H9 (cell line): ENCODE measurements around the gene PPIF. TPM values are rescaled to one million over a fixed set of nuclear protein-coding genes. Genes with fewer than 3 reads are reported as not detected.

Experiments used
- DNase-seq: peaks from one replicate; pipeline ENCODE4 v3.0.0-alpha.2; 2017
- H2AFZ ChIP-seq: one replicate; pipeline ENCODE4 v1.6.1; 2013; ENCODE audit warnings: mild to moderate bottlenecking, low read length, control low read depth, moderate library complexity
- H2AK5ac ChIP-seq: 2 replicates; pipeline ENCODE4 v1.6.1; 2013; ENCODE audit warnings: low read length, control low read depth, mixed read lengths; ENCODE audit not compliant: insufficient read length
- H2BK120ac ChIP-seq: one replicate; pipeline ENCODE4 v1.6.1; 2013; ENCODE audit warnings: low read depth, mild to moderate bottlenecking, low read length, control low read depth, inconsistent platforms; ENCODE audit not compliant: poor library complexity, severe bottlenecking
- H2BK12ac ChIP-seq: 2 replicates; pipeline ENCODE4 v1.6.1; 2013; ENCODE audit warnings: low read length, control low read depth, mixed read lengths, low read depth; ENCODE audit not compliant: insufficient read length
- H2BK15ac ChIP-seq: 2 replicates; pipeline ENCODE4 v1.6.1; 2013; ENCODE audit warnings: low read depth, low read length, control low read depth
- H2BK20ac ChIP-seq: one replicate; pipeline ENCODE4 v1.6.1; 2013; ENCODE audit warnings: low read depth, mild to moderate bottlenecking, low read length, control low read depth, inconsistent platforms; ENCODE audit not compliant: poor library complexity, severe bottlenecking
- H2BK5ac ChIP-seq: 2 replicates; pipeline ENCODE4 v1.6.1; 2013; ENCODE audit warnings: low read length, control low read depth, mixed read lengths; ENCODE audit not compliant: insufficient read length
- H3K14ac ChIP-seq: 2 replicates; pipeline ENCODE4 v1.6.1; 2013; ENCODE audit warnings: low read length, control low read depth; ENCODE audit not compliant: insufficient read depth
- H3K18ac ChIP-seq: 2 replicates; pipeline ENCODE4 v1.6.1; 2013; ENCODE audit warnings: low read depth, mild to moderate bottlenecking, mixed read lengths, low read length, control low read depth; ENCODE audit not compliant: insufficient read length
- H3K23ac ChIP-seq: 2 replicates; pipeline ENCODE4 v1.6.1; 2013; ENCODE audit warnings: low read length, control low read depth, mixed read lengths, low read depth; ENCODE audit not compliant: insufficient read length
- H3K23me2 ChIP-seq: 2 replicates; pipeline ENCODE4 v1.6.1; 2013; ENCODE audit warnings: low read depth, mild to moderate bottlenecking, mixed read lengths, low read length, control low read depth; ENCODE audit not compliant: insufficient read length, poor library complexity, severe bottlenecking
- H3K27ac ChIP-seq: 2 replicates; pipeline ENCODE4 v1.5.1; 2013; ENCODE audit warnings: low read length, control low read depth, mixed read lengths, low read depth; ENCODE audit not compliant: insufficient read length
- H3K27me3 ChIP-seq: 2 replicates; pipeline ENCODE4 v1.6.1; 2013; ENCODE audit warnings: low read length, control low read depth, inconsistent platforms; ENCODE audit not compliant: insufficient read depth
- H3K4ac ChIP-seq: 2 replicates; pipeline ENCODE4 v1.6.1; 2013; ENCODE audit warnings: low read depth, mild to moderate bottlenecking, control low read depth, inconsistent platforms, low read length, moderate library complexity
- H3K4me1 ChIP-seq: 2 replicates; pipeline ENCODE4 v1.6.1; 2013; ENCODE audit warnings: low read length, control low read depth, inconsistent platforms; ENCODE audit not compliant: insufficient read depth
- H3K4me2 ChIP-seq: 2 replicates; pipeline ENCODE4 v1.6.1; 2013; ENCODE audit warnings: low read length, control low read depth, mixed read lengths; ENCODE audit not compliant: insufficient read length, insufficient read depth
- H3K56ac ChIP-seq: 2 replicates; pipeline ENCODE4 v1.6.1; 2013; ENCODE audit warnings: low read depth, mild to moderate bottlenecking, mixed read lengths, low read length, control low read depth; ENCODE audit not compliant: insufficient read length
- H3K79me1 ChIP-seq: 2 replicates; pipeline ENCODE4 v1.6.1; 2013; ENCODE audit warnings: low read depth, mild to moderate bottlenecking, moderate library complexity, low read length, control low read depth, inconsistent platforms; ENCODE audit not compliant: insufficient read depth, poor library complexity, severe bottlenecking
- H3K79me2 ChIP-seq: 2 replicates; pipeline ENCODE4 v1.6.1; 2013; ENCODE audit warnings: low read length, control low read depth, inconsistent platforms; ENCODE audit not compliant: insufficient read depth
- H3K9ac ChIP-seq: 2 replicates; pipeline ENCODE4 v1.6.1; 2013; ENCODE audit warnings: low read length, control low read depth, mixed read lengths; ENCODE audit not compliant: insufficient read length; ENCODE audit errors: extremely low read depth
- H3K9me3 ChIP-seq: one replicate; pipeline ENCODE4 v1.6.1; 2013; ENCODE audit warnings: low read depth, low read length, inconsistent platforms; ENCODE audit not compliant: control insufficient read depth
- H3T11ph ChIP-seq: one replicate; pipeline ENCODE4 v1.6.1; 2013; ENCODE audit warnings: mild to moderate bottlenecking, low read length, control low read depth, inconsistent platforms
- H4K20me1 ChIP-seq: one replicate; pipeline ENCODE4 v1.6.1; 2013; ENCODE audit not compliant: control insufficient read depth, insufficient read length, insufficient read depth
- H4K5ac ChIP-seq: 2 replicates; pipeline ENCODE4 v1.6.1; 2013; ENCODE audit warnings: low read depth, mild to moderate bottlenecking, mixed read lengths, low read length, control low read depth; ENCODE audit not compliant: insufficient read length
- H4K8ac ChIP-seq: replicated peaks from 2 replicates; pipeline ENCODE4 v1.6.1; 2013; ENCODE audit warnings: low read length, control low read depth, mixed read lengths, low read depth; ENCODE audit not compliant: insufficient read length
- H4K91ac ChIP-seq: 2 replicates; pipeline ENCODE4 v1.6.1; 2013; ENCODE audit warnings: low read depth, mild to moderate bottlenecking, moderate library complexity, mixed read lengths, low read length, control low read depth; ENCODE audit not compliant: insufficient read length
- H3K27ac Mint-ChIP-seq, 3 experiments: 2 replicates in 2 of 3; 3 replicates in 1 of 3; pipeline ENCODE4 v1.8.0; 2020 to 2021; ENCODE audit warnings: mixed read lengths in 3 of 3, mild to moderate bottlenecking in 1 of 3, moderate library complexity in 1 of 3
- H3K27me3 Mint-ChIP-seq: 2 replicates; pipeline ENCODE4 v1.8.0; 2021; ENCODE audit warnings: low read depth, mild to moderate bottlenecking, moderate library complexity, mixed read lengths
- H3K36me3 Mint-ChIP-seq, 3 experiments: 2 replicates in 2 of 3; 3 replicates in 1 of 3; pipeline ENCODE4 v1.8.0; 2020 to 2021; ENCODE audit warnings: low read depth in 3 of 3, mixed read lengths in 3 of 3; ENCODE audit not compliant: insufficient read depth in 1 of 3
- H3K4me1 Mint-ChIP-seq, 2 experiments: 2 replicates each; pipeline ENCODE4 v1.8.0; 2020; ENCODE audit warnings: mixed read lengths in 2 of 2
- H3K4me3 Mint-ChIP-seq, 2 experiments: 2 replicates in 1 of 2; 3 replicates in 1 of 2; pipeline ENCODE4 v1.8.0; 2020 to 2021; ENCODE audit warnings: mild to moderate bottlenecking in 2 of 2, mixed read lengths in 2 of 2, moderate library complexity in 1 of 2
- H3K9me3 Mint-ChIP-seq, 2 experiments: 2 replicates in 1 of 2; 3 replicates in 1 of 2; pipeline ENCODE4 v1.8.0; 2020; ENCODE audit warnings: mild to moderate bottlenecking in 2 of 2, mixed read lengths in 2 of 2, moderate library complexity in 1 of 2
- WGBS: extraction: QIAGEN DNeasy Blood & Tissue Kit; methylation state at CpG from one replicate; pipeline ENCODE4 v1.1.7; 2013; ENCODE audit warnings: missing lambda C conversion rate, low lambda C conversion rate, mixed read lengths; ENCODE audit not compliant: insufficient read length; ENCODE audit errors: extremely low coverage; 5-methylcytosine and 5-hydroxymethylcytosine counted together
- total RNA-seq: library from RNA; stranded (reverse); gene quantifications from 2 replicates; pipeline ENCODE4 v1.2.1, GENCODE V29; 2021
- TF ChIP-seq, protein P1 (sequence below): fragments of 200-600 bp; sonication (generic); conservative IDR thresholded peaks from 3 replicates; pipeline ENCODE4 v1.8.0; 2021; ENCODE audit warnings: antibody characterized with exemption, mild to moderate bottlenecking

The PPIF gene
- total RNA-seq, 1 experiment from 2014 or later = 79.7 TPM

DNA sequence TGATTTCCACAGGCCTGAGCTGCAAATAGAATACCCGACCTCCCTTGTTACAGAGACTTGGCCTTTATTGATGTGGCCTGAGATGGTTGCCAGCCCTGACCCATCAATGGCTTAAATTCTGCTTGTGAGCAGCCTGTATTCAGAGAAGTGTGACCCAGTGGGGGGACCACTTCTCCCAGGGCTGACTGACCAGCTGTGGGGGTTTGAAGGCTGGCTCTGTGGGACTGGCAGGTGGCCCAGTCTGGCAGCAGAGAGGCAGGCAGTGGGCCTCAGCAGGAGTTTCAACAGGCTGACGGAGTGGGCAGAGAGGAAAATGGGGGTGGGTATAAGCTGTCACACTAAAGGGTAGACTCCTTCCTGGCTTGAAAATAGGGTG is 12.2 kb upstream of the PPIF start:
- Histone ChIP-seq H3T11ph (no peak overlapping the region), H3K4me1 (no peaks in the 10 kb centered on the region), H2BK20ac (no peak overlapping the region), H2BK5ac (no peak overlapping the region), H3K18ac (no peak overlapping the region), H2BK15ac (no peak overlapping the region), H2AK5ac (no peak overlapping the region), H3K79me2 (no peaks in the 10 kb centered on the region), H4K91ac (no peak overlapping the region), H3K56ac (no peak overlapping the region), H3K23ac (no peak overlapping the region), H2AFZ (no peak overlapping the region), H3K9me3 (no peaks in the 10 kb centered on the region), H3K14ac (no peak overlapping the region), H3K27me3 (no peaks in the 10 kb centered on the region), H4K5ac (no peak overlapping the region), H3K9ac (no peak overlapping the region), H3K4me2 (no peak overlapping the region), H4K8ac (no peak overlapping the region), H4K20me1 (no peaks in the 10 kb centered on the region), H3K23me2 (no peaks in the 10 kb centered on the region), H3K27ac (no peak overlapping the region), H3K79me1 (no peaks in the 10 kb centered on the region), H3K4ac (no peak overlapping the region), H2BK12ac (no peak overlapping the region), H2BK120ac (no peak overlapping the region)
- TF ChIP-seq, protein P1, sequence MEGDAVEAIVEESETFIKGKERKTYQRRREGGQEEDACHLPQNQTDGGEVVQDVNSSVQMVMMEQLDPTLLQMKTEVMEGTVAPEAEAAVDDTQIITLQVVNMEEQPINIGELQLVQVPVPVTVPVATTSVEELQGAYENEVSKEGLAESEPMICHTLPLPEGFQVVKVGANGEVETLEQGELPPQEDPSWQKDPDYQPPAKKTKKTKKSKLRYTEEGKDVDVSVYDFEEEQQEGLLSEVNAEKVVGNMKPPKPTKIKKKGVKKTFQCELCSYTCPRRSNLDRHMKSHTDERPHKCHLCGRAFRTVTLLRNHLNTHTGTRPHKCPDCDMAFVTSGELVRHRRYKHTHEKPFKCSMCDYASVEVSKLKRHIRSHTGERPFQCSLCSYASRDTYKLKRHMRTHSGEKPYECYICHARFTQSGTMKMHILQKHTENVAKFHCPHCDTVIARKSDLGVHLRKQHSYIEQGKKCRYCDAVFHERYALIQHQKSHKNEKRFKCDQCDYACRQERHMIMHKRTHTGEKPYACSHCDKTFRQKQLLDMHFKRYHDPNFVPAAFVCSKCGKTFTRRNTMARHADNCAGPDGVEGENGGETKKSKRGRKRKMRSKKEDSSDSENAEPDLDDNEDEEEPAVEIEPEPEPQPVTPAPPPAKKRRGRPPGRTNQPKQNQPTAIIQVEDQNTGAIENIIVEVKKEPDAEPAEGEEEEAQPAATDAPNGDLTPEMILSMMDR = no peak
- H3K27me3 Mint-ChIP-seq = peaks cover 20% of the 10 kb centered on the region
- no peak overlapping the region for H3K27ac Mint-ChIP-seq
- DNase-seq = no peak
- H3K4me3 Mint-ChIP-seq = no peak overlapping the region
- WGBS = no CpG with 5 or more reads among the region's 2 CpGs
- peaks cover 12 to 14% of the 10 kb centered on the region in 2 experiments for H3K9me3 Mint-ChIP-seq
- peaks cover 2 to 3% (median 3%) of the 10 kb centered on the region in 3 experiments; a peak in 5 of 7 replicates for H3K36me3 Mint-ChIP-seq
- H3K4me1 Mint-ChIP-seq = peaks cover 13% of the 10 kb centered on the region in 2 experiments
